Stimulated activated CD4-positive, alpha-beta T cell treated with anti-CD3 and anti-CD28 coated beads, Interleukin-15, amount 100 ng/mL, for 1 hour (primary cell): ENCODE data around the gene LIN7C.
"Not testable (repeated sequence)": the region's sequence is repeated elsewhere in the genome, so short reads cannot be mapped to it uniquely, and the experiment has no call there.

Experiments
- DNase-seq, 2 donors: peaks; one replicate each; pipeline ENCODE4 v3.0.0-alpha.2; 2020; ENCODE audit warnings: low read depth in 1 of 2, low spot score in 1 of 2

The LIN7C gene, protein sequence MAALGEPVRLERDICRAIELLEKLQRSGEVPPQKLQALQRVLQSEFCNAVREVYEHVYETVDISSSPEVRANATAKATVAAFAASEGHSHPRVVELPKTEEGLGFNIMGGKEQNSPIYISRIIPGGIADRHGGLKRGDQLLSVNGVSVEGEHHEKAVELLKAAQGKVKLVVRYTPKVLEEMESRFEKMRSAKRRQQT

GRCh38 chr11:27506200-27507182 is at the start of gene LIN7C:
Gene LIN7C (minus strand): TSS chr11:27506769. CDS start chr11:27506752, 17 bp downstream.
- DNase-seq, result peak; percentile 88 to 90

- no peak for DNase-seq
Observed at GRCh38 chr11:27555264-27555663, 48.7 kb upstream of the LIN7C start.

DNA sequence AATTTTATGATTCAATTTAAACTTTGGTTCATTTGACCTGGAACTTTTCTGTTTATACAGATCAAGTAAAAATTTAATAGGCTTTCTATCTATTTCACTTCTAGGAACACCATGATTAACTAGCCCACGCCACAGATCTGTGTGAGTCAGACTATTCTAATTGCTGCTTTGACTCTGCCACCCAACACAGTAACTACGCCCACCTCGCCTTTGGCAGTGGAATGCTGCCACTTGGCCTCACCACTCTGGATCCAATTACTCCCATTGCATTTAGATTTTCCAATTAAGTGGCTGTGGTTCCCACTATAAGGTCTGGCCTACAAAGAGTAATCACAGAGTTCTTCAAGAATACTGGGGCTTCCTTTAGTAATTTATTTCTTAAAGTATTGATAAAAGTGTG is 46.6 kb upstream of the LIN7C start:
- DNase-seq, result no peak

DNA sequence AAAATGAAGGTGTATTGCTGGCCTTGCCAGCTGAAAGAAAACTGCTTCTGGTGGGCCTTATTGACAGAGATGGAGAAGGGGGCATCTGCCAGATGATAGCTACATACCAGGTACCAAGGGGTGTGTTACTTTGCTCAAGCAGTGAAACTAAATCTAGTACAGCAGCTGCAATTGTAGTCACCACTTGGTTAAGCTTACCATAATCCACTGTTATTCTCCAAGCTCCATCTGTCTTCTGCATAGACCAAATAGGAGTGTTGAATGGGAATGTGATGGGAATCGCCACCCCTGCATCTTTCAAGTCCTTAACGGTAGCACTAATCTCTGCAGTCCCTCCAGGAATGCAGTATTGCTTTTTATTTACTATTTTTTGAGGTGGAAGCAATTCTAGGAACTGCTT is 45.8 kb upstream of the LIN7C start:
- no peak for DNase-seq

- no peak for DNase-seq
Observed at GRCh38 chr11:27551127-27551526, 44.6 kb upstream of the LIN7C start.

DNA sequence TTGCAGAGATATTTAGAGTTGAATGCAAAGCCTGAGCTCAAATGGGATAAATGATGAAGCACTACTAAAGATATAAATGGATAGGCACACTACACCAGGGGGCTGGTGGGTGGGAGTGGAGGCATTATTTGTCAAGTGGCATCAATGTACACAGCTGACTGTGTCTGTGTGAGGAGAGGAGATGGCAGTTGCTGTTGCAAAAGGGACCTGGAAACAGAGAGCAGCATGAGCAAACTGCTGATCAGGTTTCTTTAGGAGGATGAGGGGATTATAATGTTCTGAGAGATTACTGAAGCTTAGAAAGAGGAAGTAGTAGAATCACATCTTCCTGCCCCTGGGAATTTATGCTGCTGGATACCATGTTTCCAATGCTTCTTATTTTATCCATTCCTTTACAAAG is 39.4 kb upstream of the LIN7C start:
- DNase-seq, result no peak

DNA sequence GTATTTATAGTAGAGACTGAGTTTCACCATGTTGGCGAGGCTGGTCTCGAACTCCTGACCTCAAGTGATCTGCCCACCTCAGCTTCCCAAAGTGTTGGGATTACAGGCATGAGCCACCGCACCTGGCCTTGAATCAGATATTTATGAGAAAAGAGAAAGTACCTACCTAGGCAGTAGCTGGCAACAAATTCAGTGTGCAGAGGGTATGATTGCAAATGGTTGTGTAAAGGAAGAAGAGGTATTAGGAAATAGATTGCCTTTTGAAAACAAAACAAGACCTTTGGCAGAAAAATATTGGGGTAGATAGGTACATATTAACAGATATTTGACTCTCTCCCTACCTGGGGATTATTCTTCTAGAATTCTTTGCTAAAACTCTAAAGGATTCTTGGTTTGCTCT is 38.5 kb upstream of the LIN7C start:
- no peak for DNase-seq

- DNase-seq, result no peak
Observed at GRCh38 chr11:27541790-27542189, 35.2 kb upstream of the LIN7C start.

GRCh38 chr11:27540051-27540450 is 33.5 kb upstream of the LIN7C start:
- DNase-seq, result no peak

DNA sequence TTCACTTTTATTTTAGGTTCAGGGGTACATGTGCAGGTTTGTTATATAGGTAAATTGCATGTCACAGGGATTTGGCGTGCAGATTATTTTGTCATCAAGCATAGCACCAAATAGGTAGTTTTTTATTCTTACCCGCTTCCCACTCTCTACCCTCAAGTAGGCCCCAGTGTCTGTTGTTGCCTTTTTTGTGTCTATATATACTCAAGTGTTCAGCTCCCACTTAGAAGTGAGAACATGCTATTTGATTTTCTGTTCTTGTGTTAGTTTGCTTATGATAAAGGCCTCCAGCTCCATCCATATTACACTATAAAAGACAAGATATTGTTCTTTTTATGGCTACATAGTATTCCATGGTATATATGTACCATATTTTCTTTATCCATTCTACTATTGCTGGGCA is 28.5 kb upstream of the LIN7C start:
- DNase-seq, result no peak

DNA sequence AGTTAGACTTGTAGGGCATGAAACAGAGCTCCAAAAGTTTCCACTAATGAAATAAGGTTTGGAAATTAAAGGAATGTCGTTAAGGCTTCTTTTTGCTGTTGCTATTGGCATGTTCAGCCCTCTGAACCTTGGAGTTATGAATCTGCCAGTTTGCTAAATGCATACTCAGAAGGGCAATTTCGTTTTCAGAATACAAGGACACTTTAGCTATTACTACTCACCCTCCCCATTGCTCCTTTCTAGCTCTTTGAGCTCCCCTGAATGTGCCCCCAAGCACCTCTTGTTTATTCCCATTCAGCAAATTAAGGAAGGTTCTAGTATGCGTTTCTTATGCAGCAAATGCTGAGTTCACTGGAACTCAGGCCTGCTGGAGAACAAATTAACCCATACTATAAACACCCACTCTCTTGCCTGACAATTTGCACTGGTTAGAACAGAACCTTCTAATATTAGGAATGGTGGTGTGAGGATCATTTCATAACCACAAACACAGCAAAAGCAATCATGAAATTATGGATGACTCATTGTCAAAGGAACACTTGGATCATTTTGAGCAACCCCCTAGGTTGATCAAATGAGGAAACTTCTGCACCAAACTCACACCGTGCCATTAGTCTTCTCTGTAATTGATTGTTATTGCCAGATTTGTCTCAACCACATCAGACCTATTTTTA is 26.2 kb upstream of the LIN7C start:
- no peak for DNase-seq

DNA sequence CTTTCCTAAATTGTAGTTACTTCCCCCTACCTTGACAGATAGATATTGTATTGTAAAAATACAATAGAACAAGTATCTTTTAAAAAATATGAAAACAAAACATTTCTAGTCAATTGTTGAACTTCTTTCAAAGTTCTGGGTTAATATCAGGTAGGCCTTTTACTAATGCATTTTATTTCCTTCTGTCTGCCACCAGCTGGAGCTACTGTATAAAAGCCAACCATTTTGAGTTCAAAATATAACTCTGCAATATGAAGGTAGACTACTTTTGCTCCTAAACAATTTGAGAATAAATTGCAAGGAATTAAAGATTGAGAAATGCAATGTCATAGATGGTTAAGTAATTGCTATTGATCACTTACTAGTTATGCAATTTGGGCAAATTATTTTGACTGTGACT is 22.1 kb upstream of the LIN7C start:
- no peak for DNase-seq

- no peak for DNase-seq
Observed at GRCh38 chr11:27526535-27526934, 20.0 kb upstream of the LIN7C start.

DNA sequence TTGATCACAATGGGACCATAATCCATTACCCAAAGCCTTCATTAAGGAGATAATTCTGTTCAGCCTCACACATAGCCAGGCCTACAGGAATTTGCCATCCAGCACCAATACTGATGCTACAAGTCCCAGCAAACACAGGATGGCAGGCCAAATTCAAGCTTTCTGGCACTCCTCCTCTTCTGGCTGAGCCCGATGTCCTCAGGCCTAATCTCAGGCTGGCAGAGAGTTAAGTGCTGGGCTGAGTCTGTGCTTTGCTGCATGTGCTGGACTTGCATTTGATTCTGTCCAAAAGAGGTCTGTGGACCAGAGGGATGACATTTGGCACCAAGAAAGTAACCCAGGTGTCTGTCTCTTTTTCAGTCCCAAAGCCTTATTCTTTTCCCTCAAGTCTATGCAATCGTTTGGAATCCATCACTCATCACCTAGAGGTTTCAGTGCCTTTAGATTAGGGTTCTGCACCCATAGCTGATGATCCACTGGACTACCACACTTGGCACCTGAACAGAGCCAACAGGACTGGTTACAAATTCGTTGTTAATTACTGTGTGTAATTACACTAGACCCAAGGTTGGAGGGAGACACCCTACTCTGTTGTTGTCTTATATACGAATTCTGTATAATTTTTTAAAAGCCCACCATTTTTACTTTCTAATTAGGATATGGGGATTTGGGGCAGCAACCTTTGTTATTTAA is 19.4 kb upstream of the LIN7C start:
- DNase-seq, result no peak

- no peak for DNase-seq
Observed at GRCh38 chr11:27524155-27524554, 17.6 kb upstream of the LIN7C start.

- DNase-seq, result no peak
Observed at GRCh38 chr11:27520226-27520625, 13.7 kb upstream of the LIN7C start.

DNA sequence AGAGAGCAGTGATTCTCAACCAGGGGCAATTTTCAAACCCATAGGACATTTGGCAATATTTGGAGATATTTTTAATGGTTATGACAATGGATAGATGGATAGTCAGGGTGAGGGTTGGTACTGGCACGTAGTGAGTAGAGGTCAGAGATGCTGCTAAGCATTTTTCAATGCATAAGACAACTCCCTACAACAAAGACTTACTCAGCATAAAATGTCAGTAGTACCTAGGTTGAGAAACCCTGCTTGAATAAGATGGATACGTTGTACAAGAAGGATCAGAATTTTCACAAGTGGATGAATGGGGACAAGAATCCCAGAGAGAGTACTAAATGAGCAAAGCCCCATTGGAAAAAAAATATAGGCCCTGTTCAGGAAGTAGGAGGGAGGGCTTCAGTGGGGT is 11.9 kb upstream of the LIN7C start:
- no peak for DNase-seq

DNA sequence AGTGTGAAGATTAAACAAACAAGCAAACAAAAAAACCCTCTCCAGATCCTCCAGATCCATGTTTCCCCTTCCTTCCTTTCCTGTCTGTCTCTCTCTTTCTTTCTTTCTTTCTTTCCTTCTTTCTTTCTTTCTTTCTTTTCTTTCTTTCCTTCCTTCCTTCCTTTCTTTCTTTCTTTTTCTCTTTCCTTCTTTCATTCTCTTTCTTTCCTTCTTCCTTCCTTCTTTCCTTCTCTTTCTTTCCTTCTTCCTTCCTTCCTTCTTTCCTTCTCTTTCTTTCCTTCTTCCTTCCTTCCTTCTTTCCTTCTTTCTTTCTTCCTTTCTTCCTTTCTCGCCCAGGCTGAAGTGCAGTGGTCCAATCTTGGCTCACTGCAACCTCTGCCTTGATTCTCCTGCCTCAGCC is 10.9 kb upstream of the LIN7C start:
- not testable (repeated sequence) for DNase-seq

DNA sequence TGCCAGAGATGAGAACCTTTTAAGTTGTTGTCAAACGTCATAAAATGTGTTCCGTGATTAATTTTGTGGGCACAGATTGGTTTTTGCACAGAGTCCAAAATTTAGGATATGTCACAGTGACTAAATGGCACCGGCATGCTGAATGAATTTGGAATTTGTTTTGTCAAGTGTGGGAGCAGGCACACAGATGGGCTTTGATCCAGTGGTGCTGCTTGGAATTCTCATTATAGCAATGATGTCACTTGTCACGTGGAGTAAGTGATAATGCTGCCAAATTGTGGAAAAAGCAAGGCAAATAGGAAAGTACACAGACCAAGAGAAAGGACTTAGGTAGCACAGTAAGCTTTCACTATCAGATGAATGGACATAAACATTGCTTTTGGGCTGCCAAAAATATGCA is 8.0 kb upstream of the LIN7C start:
- no peak for DNase-seq

- DNase-seq, result no peak
Observed at GRCh38 chr11:27514076-27514475, 7.5 kb upstream of the LIN7C start.

- no peak for DNase-seq
Observed at GRCh38 chr11:27513389-27513788, 6.8 kb upstream of the LIN7C start.
